Lower lobe of right lung (tissue), 2 donors: ENCODE data around the gene MAPT. TPM values are rescaled to one million over a fixed set of nuclear protein-coding genes. Genes with fewer than 3 reads are reported as not detected.
"Not testable (repeated sequence)": the region's sequence is repeated elsewhere in the genome, so short reads cannot be mapped to it uniquely, and the experiment has no call there.

Source experiments
- ATAC-seq, 2 donors: fragments of 200-7000 bp; cut with Tn5 transposase; one replicate each; pipeline ENCODE4 v1.9.1; 2020 to 2022; ENCODE audit warnings: mild to moderate bottlenecking in 2 of 2, moderate library complexity in 2 of 2
- DNase-seq: peaks from one replicate; pipeline ENCODE4 v3.0.0-alpha.2; 2020
- H3K27ac ChIP-seq: fragments of 200-600 bp; one replicate; pipeline ENCODE4 v1.8.0; 2022
- H3K27me3 ChIP-seq: fragments of 200-600 bp; one replicate; pipeline ENCODE4 v1.8.0; 2022; ENCODE audit warnings: low read depth
- H3K36me3 ChIP-seq: fragments of 200-600 bp; one replicate; pipeline ENCODE4 v1.8.0; 2022; ENCODE audit warnings: mild to moderate bottlenecking
- H3K4me1 ChIP-seq: fragments of 200-600 bp; one replicate; pipeline ENCODE4 v1.8.0; 2022
- H3K4me3 ChIP-seq: fragments of 200-600 bp; one replicate; pipeline ENCODE4 v1.8.0; 2022; ENCODE audit warnings: mild to moderate bottlenecking
- H3K9me3 ChIP-seq: fragments of 200-600 bp; one replicate; pipeline ENCODE4 v1.8.0; 2022
- intact Hi-C: fragments of 100-400 bp; cut with DNase I; formaldehyde crosslinking; loops from one replicate; pipeline ENCODE4 v1.11.0; 2022
- total RNA-seq: library from RNA; stranded (reverse); fragmentation: NEBNext Ultra II Directional; extraction: Animal tissue kit (Norgen Biotek cat#: 25700); gene quantifications from one replicate; pipeline ENCODE4 v1.2.1, GENCODE V29; 2021
- TF ChIP-seq, protein P1 (sequence below): fragments of 200-600 bp; IDR thresholded peaks from one replicate; pipeline ENCODE4 v1.8.0; 2022; ENCODE audit warnings: antibody characterized with exemption, mild to moderate bottlenecking
- donor health status: DM: no; HTN: yes; CAD: no; lungs with severe emphysema.

Gene MAPT
- total RNA-seq, 1 donor from 2014 or later, result 5.5 TPM

DNA sequence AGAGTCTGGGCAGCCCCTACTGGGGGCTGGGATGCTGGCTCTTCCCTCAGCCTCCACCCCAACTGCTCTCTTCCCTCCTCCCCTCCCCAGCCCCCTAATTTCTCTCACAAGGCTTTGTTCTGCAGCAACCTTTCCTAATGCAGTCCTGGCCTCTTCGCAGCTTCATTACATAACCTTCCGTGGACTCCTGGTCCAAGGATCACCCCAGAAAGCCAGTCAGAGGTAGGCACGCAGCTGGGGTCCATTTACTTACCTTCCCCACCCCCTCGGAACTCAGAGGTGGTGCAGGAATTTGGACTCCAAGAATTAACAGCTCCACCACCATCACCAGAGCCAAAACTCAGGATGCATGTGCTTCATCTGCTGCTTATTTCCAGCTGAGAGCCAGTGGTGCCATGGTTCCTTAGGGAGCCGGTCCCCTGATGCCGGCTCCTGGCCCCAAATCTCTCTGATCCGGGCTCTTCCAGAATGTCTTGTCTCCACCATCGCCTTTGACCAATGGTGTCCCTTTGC is 40.9 kb downstream of the MAPT start:
- TF ChIP-seq, protein P1, sequence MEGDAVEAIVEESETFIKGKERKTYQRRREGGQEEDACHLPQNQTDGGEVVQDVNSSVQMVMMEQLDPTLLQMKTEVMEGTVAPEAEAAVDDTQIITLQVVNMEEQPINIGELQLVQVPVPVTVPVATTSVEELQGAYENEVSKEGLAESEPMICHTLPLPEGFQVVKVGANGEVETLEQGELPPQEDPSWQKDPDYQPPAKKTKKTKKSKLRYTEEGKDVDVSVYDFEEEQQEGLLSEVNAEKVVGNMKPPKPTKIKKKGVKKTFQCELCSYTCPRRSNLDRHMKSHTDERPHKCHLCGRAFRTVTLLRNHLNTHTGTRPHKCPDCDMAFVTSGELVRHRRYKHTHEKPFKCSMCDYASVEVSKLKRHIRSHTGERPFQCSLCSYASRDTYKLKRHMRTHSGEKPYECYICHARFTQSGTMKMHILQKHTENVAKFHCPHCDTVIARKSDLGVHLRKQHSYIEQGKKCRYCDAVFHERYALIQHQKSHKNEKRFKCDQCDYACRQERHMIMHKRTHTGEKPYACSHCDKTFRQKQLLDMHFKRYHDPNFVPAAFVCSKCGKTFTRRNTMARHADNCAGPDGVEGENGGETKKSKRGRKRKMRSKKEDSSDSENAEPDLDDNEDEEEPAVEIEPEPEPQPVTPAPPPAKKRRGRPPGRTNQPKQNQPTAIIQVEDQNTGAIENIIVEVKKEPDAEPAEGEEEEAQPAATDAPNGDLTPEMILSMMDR, result no peak
- ATAC-seq (no peak), DNase-seq (no peak)
- Histone ChIP-seq H3K4me3 (no peak overlapping the region), H3K36me3 (no peaks in the 10 kb centered on the region), H3K27me3 (no peaks in the 10 kb centered on the region), H3K4me1 (no peaks in the 10 kb centered on the region), H3K27ac (no peak overlapping the region), H3K9me3 (no peaks in the 10 kb centered on the region)
- intact Hi-C loops, result no loop called here

DNA sequence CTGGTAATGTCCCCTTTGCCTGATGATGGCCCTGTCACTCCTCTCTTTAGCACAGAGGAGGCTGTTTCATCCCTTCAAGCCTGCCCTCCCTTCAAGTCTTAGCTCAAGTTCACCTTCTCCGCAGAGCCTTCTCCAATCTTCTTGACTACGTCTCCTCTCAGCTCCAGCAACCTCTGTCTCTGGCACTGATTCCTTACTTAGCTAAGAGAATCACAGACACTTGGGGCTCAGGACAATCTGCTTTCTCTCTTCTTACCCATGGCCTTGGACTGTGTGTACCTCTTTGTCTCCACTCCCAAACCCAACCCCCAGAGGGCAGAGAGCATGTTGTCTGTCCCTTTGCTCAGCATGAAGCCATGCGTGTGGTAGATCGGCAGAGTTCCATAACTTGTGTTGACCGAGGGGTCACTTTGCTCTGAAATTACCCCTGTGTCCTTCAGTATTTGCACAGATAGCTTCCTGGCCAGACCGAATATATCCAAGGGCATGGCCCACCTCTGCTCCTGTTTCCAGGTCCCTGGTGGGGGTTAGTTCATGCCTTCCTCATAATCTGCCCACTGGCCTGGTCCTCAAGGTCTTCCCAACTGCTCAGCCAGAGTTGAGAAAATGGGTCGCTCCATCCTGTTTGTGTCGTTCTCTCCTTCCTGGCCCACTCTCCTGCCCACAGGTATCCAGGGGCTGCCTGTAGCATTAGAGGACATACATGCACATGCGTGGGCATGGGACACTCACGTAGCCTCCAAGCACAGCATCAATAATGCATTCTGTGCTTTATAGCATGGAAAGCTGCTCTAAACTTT is 41.6 kb downstream of the MAPT start:
- ATAC-seq, result no peak
- Histone ChIP-seq H3K4me1 (peaks cover 5% of the 10 kb centered on the region), H3K4me3 (no peak overlapping the region), H3K9me3 (no peaks in the 10 kb centered on the region), H3K27me3 (no peaks in the 10 kb centered on the region), H3K36me3 (no peaks in the 10 kb centered on the region), H3K27ac (no peak overlapping the region)
- intact Hi-C loops, result no loop called here
- DNase-seq, result no peak
- TF ChIP-seq, protein P1, result no peak

DNA sequence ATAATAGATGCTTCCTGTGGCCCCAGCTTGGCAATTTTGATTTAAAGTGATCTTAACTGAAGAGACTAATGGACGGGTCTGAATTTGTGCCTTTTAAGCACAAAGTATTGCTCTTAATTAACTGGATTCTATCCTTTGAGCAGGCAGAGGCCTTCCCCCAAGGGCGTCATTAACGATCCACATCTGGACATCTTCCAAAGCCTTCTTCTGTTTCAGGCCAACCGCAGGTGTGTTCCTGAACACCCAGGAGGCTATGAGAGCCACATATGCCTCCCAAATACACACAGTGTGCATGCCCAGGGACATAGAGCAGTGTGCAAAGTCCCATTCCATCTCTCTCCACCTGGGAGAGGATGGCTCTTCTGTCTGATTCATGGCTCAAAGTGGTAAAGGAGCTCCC is 42.3 kb downstream of the MAPT start:
- H3K36me3 ChIP-seq, result no peaks in the 10 kb centered on the region
- H3K27me3 ChIP-seq, result no peaks in the 10 kb centered on the region
- peaks cover 10% of the 10 kb centered on the region for H3K4me1 ChIP-seq
- DNase-seq (no peak), ATAC-seq (no peak)
- no peak overlapping the region for H3K27ac ChIP-seq
- intact Hi-C loops, result no loop called here
- TF ChIP-seq, protein P1, result no peak
- no peaks in the 10 kb centered on the region for H3K9me3 ChIP-seq
- no peak overlapping the region for H3K4me3 ChIP-seq

DNA sequence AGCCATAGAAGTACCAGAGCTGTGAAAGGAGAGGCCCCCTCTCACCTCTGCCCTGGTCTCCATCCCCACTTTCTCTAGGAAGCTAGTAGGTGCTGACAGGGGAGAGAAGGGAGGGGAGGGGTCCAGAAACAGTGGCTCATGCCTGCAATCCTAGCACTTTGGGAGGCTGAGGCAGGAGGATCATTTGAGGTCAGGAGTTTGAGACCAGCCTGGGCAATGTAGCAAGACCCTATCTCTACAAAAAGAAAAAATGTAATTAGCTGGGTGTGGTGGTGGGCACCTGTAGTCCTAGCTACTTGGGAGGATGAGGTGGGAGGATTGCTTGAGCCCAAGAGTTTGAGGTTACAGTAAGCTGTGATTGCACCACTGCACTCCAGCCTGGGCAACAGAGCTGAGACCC is 42.8 kb downstream of the MAPT start:
- H3K9me3 ChIP-seq, H3K27me3 ChIP-seq, H3K4me1 ChIP-seq, DNase-seq, ATAC-seq, H3K27ac ChIP-seq, H3K36me3 ChIP-seq, H3K4me3 ChIP-seq, intact Hi-C loops: not testable (repeated sequence)

DNA sequence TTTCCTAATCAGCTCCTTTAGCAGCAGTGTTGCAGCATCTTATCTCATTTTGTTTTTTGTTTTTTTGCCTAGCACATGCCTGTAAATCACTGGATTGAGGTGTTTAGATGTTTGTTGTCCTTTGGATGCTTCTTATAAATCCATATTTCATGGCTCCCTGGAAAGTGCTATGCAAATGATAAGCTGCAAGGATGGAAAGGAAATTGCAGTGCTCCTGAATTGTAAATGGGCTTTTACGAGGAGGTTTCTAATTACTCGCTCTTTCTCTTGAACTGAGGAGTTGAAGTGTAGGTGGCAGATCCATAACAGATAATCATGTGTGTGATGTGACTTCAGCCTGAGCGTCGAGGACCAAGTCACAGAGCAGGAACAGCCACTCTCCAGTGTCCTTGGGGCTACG is 45.0 kb downstream of the MAPT start:
- ATAC-seq, result no peak
- H3K27me3 ChIP-seq, result no peaks in the 10 kb centered on the region
- H3K27ac ChIP-seq, result no peak overlapping the region
- TF ChIP-seq, protein P1, result no peak
- intact Hi-C loops, result no loop called here
- H3K4me3 ChIP-seq, result no peak overlapping the region
- peaks cover 10% of the 10 kb centered on the region for H3K4me1 ChIP-seq
- H3K9me3 ChIP-seq, result no peaks in the 10 kb centered on the region
- no peaks in the 10 kb centered on the region for H3K36me3 ChIP-seq
- no peak for DNase-seq

DNA sequence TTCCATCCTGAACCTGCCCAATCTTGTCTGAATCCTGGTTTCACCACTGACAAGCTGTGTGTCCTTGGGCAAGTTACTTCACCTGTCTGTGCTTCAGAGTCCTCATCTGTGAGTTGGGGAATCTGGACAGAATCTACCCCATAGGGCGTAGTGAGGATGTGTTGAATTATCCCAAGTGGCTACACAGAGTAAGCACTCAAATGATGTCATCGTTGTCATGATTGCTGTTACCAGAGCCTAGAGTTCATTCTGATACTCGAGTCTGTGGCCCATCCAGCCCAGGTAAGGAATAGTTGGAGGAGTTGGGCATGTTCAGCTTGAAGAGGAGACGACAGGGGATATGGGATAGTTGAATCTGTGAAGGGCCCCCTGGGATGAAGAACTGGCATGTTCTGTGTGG is 45.9 kb downstream of the MAPT start:
- Histone ChIP-seq H3K36me3 (no peaks in the 10 kb centered on the region), H3K27me3 (no peaks in the 10 kb centered on the region), H3K4me3 (no peak overlapping the region), H3K27ac (no peak overlapping the region), H3K4me1 (peaks cover 10% of the 10 kb centered on the region), H3K9me3 (no peaks in the 10 kb centered on the region)
- intact Hi-C loops, result no loop called here
- TF ChIP-seq, protein P1, result no peak
- ATAC-seq (no peak), DNase-seq (no peak)
